Fibroblast of skin of abdomen (primary cell): Measurements from ENCODE around the gene EME1. TPM values are rescaled to one million over a fixed set of nuclear protein-coding genes. Genes with fewer than 3 reads are reported as not detected.

Source experiments
- DNase-seq: peaks from one replicate; pipeline ENCODE4 v3.0.0-alpha.2; 2013
- polyA plus RNA-seq, 2 experiments: library from polyadenylated mRNA; unstranded; fragments of 120-200 nt; gene quantifications; one replicate each; pipeline ENCODE4 v1.2.1, GENCODE V29; 2013; ENCODE audit not compliant: insufficient read length in 2 of 2

The EME1 gene, protein sequence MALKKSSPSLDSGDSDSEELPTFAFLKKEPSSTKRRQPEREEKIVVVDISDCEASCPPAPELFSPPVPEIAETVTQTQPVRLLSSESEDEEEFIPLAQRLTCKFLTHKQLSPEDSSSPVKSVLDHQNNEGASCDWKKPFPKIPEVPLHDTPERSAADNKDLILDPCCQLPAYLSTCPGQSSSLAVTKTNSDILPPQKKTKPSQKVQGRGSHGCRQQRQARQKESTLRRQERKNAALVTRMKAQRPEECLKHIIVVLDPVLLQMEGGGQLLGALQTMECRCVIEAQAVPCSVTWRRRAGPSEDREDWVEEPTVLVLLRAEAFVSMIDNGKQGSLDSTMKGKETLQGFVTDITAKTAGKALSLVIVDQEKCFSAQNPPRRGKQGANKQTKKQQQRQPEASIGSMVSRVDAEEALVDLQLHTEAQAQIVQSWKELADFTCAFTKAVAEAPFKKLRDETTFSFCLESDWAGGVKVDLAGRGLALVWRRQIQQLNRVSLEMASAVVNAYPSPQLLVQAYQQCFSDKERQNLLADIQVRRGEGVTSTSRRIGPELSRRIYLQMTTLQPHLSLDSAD
- polyA plus RNA-seq (2013, experiment 1 of 2; ENCODE audit: insufficient read length) = 5.8 TPM
- polyA plus RNA-seq (2013, experiment 2 of 2; ENCODE audit: insufficient read length) = 5.5 TPM

DNA sequence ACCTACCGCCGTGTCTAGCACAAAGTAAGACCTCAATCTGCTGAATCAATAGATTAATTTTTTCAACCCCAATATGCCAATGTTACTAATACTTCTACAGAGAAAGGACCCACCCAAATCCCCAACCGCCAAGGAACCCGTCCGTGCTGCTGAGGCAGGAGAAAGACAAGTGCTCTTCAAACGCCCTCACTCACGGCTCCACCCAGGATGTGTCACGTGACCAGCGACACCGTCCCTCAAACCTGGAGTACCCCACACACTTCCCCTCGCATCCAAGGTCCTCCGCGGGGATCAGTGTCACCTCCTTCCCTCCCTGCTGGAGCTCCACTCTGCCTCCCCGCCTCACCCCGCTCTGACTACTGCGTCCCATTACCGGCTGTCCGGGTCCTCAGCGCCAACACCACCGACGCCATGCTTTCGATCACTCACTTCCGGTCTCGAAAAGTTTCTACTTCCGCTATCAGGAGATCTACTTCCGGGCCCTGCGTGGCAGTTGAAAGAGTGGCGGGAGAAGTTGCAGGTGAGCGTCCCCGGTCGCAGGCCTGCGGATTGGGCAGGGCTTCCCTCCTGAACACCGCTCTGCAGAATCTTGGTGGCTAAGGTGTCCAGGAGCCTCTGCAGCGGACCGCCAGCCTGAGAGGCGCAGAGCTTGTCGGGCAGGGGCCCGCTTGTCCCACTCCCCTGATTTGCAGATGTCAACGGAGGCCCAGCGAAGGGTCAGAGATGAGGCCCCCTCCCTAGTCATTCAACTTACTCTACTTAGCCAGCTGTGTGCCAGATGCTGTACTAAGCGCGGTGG, at the start of gene EME1, which contains the start of gene MRPL27:
TSS of gene EME1 (plus strand) at position 472 of the 799 bp plus-strand sequence. CDS start 1,980 bp downstream, outside the sequence.
TSS of gene MRPL27 (minus strand) at position 427 of the 799 bp plus-strand sequence. CDS start at position 413, 14 bp downstream.
- DNase-seq = peak; percentile 87

DNA sequence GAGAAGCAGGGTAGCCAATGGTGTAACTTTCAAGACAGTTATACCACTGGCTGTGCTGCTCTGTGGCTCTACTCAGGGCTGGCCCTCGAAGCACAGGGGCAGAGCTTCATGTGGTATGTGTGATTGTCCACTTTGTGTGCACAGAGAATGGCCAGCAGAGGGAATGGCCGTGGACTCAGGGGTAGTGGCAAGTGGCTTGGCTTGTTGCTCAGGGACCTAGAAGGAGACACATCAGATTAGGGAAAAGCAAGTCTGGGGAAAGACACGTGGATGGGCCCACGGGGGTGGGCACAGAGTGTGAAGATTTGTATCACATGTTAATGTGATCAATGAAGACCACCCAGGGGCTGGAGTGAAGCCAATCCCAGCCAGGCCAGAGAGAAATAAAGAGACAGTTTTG, 47.1 kb upstream of the EME1 start:
- no peak for DNase-seq

DNA sequence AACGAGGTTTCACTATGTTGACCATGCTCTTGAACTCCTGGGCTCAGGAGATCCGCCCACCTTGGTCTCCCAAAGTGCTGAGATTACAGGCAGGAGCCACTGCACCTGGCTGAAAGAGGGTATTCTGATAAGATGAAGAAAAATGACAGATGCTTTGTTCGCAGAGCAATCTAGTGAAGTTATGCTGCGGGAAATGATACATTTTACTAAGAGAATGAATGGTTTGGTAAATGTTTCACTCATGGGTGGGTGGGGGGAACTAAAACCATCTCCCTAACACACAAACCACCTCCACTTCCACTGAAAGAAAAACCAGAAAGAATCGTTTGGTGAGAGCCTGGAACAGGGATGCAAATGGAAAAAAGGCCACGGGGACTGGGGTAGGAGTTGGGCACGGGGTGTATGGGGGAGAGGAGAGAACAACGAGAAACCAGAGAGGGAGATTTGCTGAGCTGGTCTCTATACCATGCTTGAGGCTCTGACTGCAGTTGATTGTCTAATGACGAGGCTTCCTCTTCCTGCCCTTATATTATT, 46.1 kb upstream of the EME1 start:
- DNase-seq = no peak

DNA sequence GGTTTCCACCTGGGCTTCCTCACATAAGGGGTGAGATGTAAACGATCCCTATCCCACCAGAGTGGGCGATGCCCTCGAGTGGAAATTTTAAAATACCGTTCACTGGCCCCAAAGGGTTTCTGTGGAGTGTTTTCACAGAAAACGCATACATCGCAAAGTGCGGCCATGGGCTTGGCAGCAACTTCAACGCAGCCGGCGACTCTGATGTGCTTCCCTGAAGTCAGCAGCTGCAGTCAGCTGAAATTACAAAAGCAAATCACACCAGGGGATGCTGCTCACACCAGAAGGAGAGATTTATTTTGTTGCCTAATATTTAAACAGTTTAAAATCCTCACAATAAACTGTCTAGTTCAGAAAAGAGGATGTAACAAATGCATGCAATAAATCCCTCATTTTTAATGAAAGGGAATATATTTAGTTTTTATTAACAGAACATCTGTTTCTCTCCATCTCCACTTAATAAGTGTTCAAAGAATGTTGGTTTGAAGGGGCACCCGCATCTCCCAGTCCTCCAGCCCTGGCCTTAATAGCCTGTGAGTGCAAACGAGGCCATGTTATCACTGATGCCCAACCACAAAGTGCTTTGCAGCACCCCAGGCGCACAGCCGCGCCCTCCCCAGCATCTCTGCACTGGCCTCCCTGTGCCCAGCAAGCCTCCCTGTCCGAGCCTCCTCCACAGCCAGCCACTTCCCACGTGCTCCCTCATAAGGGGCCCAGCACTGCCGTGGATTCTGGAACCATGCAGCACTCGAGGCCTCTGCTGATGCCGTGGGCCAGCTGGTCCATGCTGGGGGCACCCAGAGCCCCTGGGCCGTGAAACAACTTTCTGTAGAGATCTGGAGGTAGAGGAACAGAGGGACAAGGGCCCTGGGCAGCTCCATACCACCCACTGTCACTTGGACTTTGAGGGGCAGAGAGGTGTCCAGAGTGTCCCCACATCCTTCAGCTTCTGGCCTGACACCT, 44.4 kb upstream of the EME1 start:
- no peak for DNase-seq

DNA sequence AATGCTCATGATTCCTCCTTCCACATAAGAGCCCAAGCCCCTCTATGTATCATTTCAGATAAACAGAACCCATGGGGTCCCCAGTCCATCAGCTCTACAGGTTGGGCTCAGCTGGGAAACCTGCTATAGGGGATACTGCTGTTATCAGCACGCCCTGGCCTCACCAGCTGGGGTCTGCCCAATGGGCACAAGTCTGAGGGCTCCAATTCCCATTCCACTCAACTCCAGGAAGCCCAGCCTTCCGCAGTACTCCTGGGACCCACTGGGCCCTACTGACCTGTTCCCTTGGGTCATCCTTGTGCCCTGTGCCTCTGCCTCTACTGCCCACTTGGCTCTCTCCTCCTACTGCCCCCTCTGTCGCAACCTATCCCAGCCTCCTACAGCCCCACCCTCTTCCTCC, 43.3 kb upstream of the EME1 start:
- DNase-seq = no peak

DNA sequence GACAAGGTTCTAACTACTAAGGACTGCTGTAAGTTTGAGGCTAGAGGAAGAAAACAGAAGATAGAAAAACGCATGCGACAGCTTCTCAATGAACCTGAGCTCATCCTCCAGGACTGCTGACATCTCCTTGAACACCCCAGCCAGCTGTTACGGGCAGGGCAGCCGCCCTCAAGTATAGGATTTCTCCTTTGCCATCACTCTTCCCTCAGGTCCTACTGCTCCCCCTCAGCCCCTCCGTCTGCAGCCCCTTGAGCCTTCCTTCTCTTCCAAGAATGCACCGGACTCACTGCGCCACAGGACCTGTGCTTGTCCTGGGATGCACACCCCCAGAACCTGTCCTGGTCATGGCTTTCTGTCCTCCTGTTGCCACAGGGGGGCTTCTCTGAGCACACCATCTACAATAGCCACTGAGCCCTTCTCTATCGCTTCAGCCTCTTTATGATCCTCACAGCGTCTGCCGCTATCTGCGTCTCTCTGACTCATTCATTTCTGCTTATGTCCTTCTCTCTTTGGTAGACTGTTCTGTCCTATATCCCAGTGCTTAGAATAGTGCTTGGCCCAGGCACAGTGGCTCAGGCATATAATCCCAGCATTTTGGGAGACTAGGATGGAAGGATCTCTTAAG, 42.8 kb upstream of the EME1 start:
- no peak for DNase-seq

DNA sequence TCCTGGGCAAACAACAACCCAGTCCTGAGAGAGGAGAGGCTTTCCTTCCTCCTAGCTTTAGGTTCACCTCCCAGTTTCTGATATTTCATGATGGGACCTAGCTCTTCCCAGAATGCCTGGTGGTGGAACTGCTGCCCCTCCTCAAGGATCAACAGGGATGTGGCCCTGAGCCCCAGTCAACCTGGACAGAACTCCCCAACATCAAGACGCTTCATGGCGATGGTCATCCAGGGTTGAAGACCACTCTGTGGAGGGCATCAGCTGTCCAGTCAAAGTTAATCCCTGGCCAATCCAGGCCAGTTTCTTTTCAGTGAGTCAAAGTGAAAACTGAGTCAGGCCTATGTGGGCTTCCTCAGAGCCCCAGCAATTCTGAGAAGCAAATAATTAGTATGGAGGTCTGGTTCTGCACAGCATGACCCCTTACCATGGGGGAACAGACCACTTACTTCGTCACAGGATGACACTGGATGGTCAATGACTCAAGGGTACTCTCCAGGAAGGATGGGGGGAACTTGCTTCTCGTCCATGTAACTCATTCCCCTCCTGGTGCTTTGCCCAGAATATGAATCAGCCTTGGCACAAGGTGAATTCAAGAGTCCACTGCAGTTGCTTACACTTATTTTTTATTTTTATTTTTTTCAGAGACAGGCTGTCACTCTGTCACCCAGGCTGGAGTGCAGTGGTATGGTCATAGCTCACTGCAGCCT, 41.8 kb upstream of the EME1 start:
- peak; percentile 78 for DNase-seq

DNA sequence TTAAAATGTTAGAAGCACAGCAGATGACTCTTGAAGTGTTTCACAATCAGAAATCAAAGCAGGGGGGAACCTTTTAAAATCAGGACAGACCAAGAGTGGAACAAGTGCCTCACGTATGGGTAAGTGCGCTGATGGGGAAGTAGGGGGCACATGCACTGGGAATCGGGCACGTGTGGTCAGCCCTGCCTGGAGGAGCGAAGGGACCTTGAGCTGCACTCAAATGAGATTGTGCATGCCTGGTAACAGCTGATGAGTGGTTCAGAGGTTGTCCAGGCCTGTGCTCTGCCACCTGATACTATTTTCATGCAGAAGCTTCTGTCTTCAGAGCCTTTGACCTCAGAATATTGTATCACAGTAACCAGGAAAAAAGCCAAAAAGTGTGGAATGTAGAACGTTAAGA, 40.8 kb upstream of the EME1 start:
- DNase-seq = no peak

DNA sequence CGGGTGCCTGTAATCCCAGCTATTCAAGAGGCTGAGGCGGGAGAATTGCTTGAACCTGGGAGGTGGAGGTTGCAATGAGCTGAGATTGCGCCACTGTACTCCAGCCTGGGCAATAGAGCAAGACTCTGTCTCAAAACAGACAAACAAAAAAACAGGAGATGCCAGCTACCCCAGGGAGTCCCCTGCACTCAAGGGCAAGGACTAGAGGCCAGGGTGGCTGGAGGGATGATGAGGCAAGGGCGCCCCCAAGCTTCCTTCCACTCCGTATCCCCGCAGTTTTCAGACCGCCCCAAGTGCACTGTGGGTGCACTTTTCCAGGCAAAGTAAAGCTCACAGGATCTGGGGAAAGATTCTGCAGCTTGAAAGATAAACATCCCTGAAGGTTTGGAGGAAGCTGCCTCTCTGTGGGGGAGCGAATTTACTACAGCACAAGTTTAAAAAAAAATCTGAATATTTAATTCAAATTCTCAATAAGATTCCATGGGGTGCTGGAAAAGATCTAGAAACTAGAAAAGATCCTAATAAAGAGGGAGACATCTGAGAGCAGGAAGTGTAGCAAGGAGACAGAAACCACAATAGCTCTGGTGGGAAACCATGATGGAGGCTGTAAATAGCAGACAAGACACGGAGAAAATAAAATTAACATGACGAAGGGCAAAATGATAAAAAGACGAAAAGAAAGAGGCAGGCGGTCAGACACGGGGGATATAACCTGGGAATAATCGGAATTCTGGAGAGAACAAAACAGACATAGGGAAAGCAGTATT, 39.6 kb upstream of the EME1 start:
- peak; percentile 18 for DNase-seq

DNA sequence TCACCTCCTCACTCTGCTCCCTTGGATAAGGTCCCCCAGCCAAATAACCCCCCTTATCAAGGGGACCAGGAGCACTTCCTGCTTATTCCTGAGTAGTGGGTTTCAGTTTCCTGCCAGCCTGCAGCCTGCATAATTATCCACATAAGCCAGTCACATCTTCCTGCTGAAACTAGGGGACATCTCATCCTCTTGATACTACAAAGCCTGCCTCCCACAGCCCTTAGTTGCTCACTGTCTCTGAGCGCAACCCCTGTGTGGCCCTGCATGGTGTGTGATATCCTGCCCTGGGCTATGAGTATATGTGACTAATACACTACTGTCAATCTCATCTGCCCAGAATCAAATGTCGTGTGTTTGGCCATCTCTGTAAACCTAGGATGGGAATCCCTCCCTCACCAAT, 35.1 kb upstream of the EME1 start:
- no peak for DNase-seq

DNA sequence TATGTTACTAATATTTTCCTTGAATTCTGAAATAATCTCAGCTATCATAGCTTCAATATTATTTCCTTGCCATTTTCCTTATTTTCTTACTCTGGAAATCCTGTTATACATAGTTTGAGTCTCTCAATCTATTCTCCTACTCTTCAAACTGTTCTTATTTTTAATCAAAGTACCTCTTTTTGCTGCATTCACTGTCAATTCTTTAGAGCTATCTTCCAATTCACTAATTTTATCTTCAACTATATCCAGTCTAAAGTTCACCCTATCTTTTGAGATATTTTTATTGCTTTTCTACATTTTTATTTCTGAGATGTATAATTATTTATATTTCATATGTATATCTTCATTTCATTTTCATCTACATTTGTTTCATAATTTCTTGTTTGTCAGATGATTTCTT, 34.4 kb upstream of the EME1 start:
- DNase-seq = no peak

DNA sequence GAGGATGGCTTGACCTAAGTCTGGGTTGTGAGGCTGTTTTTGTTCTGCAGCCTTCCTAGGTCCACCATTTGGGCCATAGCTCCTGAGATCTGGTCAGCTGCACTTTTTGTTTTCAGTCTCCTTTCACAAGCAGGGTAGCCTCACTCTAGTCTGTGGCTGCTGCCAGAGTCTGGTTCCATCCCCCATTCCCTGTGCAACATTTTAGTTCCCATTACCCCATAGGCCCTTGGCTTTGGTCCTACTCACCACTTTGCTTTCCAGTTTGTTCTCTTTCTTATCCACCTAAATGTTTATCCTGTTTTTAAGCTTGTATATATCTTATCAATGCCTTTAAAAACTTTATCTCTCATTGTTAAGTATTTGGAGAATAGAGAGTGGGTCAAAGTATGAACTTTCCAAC, 33.6 kb upstream of the EME1 start:
- no peak for DNase-seq

DNA sequence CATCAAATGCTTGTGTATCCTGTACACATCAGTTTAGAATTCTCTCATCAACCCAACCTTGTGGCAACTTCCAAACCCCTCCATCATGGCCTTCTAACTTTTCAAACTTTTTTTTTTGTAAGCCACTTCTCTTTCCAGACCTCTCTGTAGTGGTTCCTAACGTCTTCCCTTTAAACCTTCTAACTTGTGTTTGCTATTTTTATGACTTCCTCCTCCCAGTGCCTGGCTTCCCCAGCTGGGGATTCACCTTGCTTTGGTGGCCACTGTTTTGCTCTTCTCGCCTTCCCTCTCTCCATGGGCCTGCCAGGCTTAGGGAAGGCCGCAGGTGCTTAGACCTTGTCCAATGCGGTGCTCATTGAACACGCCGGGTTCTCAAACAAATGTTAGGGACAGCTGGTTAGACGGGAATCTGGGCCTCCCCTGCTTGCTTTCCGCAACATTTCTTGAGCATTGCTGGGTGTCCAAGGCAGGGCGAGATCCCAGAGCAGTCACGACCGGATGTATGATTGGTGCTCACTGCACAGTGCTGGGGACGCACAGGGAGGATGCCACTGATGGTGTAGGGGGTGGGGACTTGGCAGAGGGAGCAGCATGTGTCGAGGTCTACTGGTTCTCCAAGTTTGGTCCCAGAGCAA, 28.2 kb upstream of the EME1 start:
- no peak for DNase-seq

DNA sequence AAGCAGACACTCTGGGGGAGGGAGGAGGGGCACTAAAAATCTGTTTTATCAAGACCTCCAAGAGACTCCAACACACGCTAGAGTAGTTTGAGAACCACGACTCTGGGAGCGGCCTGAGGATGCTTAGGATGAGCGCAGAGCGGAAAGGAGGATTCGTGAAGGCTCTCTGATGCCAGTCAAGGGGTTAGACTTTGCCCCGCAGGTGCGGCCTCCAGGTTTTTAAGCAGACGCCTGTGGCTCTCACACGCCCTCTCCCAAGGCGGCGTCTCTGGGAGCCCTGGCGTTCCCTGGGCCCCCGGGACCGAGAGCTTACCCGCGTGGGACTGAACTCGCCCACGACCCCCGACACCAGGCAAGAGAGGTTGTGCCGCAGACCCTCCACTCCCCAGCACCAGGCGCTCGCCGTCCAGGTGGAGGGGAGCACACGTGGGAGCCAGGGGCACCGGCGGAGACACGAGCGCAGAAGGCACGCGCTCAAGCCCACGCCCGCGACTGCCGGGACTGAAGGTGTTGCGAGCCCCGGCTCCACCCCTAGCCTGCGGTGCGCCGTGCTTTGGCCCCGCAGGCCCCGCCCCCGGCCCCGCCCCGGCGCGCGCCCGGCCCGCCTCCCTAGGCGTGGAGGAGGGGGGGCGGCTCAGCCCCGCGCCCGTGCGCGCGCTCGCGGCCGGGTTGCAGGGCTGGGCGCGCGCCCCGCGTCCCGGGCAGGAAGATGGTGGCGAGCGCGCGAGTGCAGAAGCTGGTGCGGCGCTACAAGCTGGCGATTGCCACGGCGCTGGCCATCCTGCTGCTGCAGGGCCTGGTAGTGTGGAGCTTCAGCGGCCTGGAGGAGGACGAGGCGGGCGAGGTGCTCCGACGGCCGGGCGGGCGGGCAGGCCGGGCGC, 27.4 kb upstream of the EME1 start, which contains the start of gene XYLT2:
TSS of gene XYLT2 (plus strand) at position 695 of the 881 bp plus-strand sequence. CDS start at position 710, 15 bp downstream.
- DNase-seq = peak; percentile 89

DNA sequence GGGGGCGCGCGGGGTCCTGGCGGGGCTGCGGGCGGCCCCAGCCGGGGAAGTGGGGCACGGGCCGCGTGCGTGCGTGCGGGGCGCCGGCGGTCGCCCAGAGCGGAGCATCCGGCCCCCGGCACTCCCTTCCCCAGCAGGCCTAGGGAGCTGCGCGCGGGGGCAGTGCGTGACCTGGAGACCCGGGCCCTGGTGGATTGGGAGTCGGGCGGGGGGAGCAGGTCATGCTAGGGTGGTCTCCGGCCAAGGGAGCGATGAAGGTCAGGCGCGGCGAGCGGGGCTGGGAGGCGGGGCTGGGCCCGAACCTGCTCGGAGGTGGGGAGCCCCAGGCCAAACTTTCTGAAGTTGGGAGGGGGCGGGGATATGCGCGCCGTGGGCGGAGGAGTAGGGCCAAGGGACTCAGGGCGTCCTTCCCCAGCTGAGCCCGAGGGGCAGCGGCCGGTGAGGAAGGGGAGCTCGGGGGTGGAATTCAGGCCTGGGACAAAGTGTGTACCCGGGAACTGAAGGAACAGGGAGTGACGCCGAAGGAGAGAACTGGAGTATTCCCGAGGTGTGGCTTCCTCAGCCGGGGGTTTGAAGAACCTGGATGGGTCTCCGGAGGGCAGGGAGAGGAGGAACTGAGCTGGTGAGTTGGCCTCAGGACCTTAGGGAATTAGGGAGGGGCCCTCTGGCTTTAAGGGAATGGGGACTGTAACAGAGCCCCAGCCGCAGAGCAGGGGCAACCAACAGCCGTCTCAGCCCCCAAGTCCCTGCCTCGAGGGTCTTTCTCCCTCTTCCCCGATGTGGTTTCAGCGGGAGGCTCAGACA, 26.5 kb upstream of the EME1 start:
- no peak for DNase-seq

DNA sequence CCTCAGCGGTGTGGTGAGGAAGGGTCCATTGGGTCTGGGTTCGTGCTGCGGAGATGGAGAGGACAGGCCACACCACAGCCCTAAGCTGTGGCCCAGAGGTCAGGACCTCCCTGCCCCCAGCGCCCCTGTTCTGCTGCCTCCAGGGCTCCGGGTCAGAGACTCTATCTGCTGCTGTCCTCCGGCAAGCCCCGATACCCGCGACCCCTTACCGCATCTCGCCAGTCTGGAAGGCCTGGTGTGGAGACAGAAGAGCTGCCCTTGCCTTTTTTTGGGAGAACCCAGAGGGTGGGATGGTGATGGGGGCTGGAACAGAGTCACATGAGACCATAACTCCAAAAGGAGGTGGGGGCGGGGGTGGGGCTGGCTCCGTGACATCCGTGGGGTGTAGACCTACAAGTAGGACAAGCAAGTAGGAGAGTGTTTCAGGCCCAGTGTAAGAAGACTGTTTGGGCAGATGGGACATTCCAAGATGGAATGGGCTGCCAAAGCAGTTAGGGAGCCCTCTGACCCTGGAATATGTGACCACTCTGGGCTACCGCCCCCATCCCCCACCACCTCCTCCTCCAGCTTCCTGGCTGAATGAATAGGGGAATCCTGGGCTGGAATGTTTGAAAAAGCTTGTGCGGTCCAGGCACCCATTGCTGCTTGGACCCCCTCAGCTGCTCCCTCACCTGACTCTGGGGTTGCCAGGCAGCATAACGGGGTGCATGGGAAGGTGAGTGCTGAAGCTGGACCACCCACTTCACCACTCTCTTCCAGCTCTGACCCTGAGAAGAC, 25.7 kb upstream of the EME1 start:
- no peak for DNase-seq
